Activated CD8-positive, alpha-beta memory T cell treated with anti-CD3 and anti-CD28 coated beads, Interleukin-2, amount 50 U/mL, for 24 hours (primary cell): ENCODE data around the gene RETREG1.
"Not testable (repeated sequence)": the region's sequence is repeated elsewhere in the genome, so short reads cannot be mapped to it uniquely, and the experiment has no call there.

Experiments
- DNase-seq: peaks from one replicate; pipeline ENCODE4 v3.0.0-alpha.2; 2020; ENCODE audit errors: extremely low read depth

Gene RETREG1

GRCh38 chr5:16615741-16616535 is 859 bp downstream of the RETREG1 start:
- DNase-seq: no peak

- DNase-seq: no peak
Measured at GRCh38 chr5:16612007-16612406, 4.8 kb downstream of the RETREG1 start.

- DNase-seq: not testable (repeated sequence)
Measured at GRCh38 chr5:16610896-16611295, 5.9 kb downstream of the RETREG1 start.

GRCh38 chr5:16609412-16609811 is 7.4 kb downstream of the RETREG1 start:
- no peak for DNase-seq

- no peak for DNase-seq
Measured at GRCh38 chr5:16606628-16607027, 10.2 kb downstream of the RETREG1 start.

- DNase-seq: no peak
Measured at GRCh38 chr5:16603701-16604100, 13.1 kb downstream of the RETREG1 start.

GRCh38 chr5:16603295-16603694 is 13.5 kb downstream of the RETREG1 start:
- DNase-seq: no peak

- DNase-seq: no peak
Measured at GRCh38 chr5:16602182-16602581, 14.6 kb downstream of the RETREG1 start.

GRCh38 chr5:16600946-16601345 is 15.9 kb downstream of the RETREG1 start:
- DNase-seq: no peak

- DNase-seq: no peak
Measured at GRCh38 chr5:16600397-16600796, 16.4 kb downstream of the RETREG1 start.

GRCh38 chr5:16597946-16598694 is 18.7 kb downstream of the RETREG1 start:
- no peak for DNase-seq

GRCh38 chr5:16596581-16596940 is 20.2 kb downstream of the RETREG1 start:
- no peak for DNase-seq

- no peak for DNase-seq
Measured at GRCh38 chr5:16595881-16596580, 20.8 kb downstream of the RETREG1 start.

- no peak for DNase-seq
Measured at GRCh38 chr5:16593628-16594027, 23.2 kb downstream of the RETREG1 start.

GRCh38 chr5:16593013-16593412 is 23.8 kb downstream of the RETREG1 start:
- DNase-seq: no peak

- no peak for DNase-seq
Measured at GRCh38 chr5:16592255-16592654, 24.5 kb downstream of the RETREG1 start.

GRCh38 chr5:16590685-16591084 is 26.1 kb downstream of the RETREG1 start:
- DNase-seq: no peak

- no peak for DNase-seq
Measured at GRCh38 chr5:16589658-16590057, 27.1 kb downstream of the RETREG1 start.

GRCh38 chr5:16588434-16589214 is 28.2 kb downstream of the RETREG1 start:
- DNase-seq: no peak

- DNase-seq: no peak
Measured at GRCh38 chr5:16586556-16586955, 30.2 kb downstream of the RETREG1 start.

- DNase-seq: no peak
Measured at GRCh38 chr5:16585041-16585667, 31.6 kb downstream of the RETREG1 start.
